HEK293 (cell line): Measurements from ENCODE around the gene SLC26A4.
A peak's percentile ranks its signal among the peaks of the same experiment; 100 is the strongest.

Experiments used
- CTCF ChIA-PET: fragments of 350-600 bp; formaldehyde crosslinking; extraction: SDS; loops from one replicate; lab custom pipeline; 2021; ENCODE audit warnings: antibody characterized with exemption; lab: Yijun Ruan, JAX
- POLR2A ChIA-PET: fragments of 300-600 bp; formaldehyde crosslinking; extraction: SDS; loops from one replicate; lab custom pipeline; 2020; ENCODE audit warnings: antibody characterized with exemption, inconsistent platforms; lab: Yijun Ruan, JAX
- H3K27ac ChIP-seq: fragments of 200-500 bp; sonication (Bioruptor generic); 2 replicates; pipeline ENCODE4 v1.5.1; 2014; ENCODE audit warnings: low read depth, low read length, control low read depth, inconsistent platforms; ENCODE audit errors: extremely low read depth
- H3K36me3 ChIP-seq, 2 experiments: fragments of 200-500 bp in 1 of 2; sonication (Bioruptor generic) in 1 of 2; 1 replicate in 1 of 2; 2 replicates in 1 of 2; pipeline ENCODE4 v1.5.1; 2014 to 2017; ENCODE audit warnings: inconsistent platforms in 2 of 2, low read length in 2 of 2; ENCODE audit not compliant: control insufficient read depth in 2 of 2, insufficient read depth in 1 of 2
- H3K4me1 ChIP-seq: fragments of 200-500 bp; sonication (Bioruptor generic); 2 replicates; pipeline ENCODE4 v1.5.1; 2014; ENCODE audit warnings: mild to moderate bottlenecking, low read length, inconsistent platforms; ENCODE audit not compliant: control insufficient read depth, insufficient read depth
- H3K4me3 ChIP-seq: 2 replicates; pipeline ENCODE4 v1.5.1; 2011; ENCODE audit warnings: low read depth, mild to moderate bottlenecking, control low read depth, low read length, moderate library complexity
- H3K9me3 ChIP-seq: fragments of 200-500 bp; sonication (Bioruptor generic); 2 replicates; pipeline ENCODE4 v1.5.1; 2014; ENCODE audit warnings: low read depth, low read length, inconsistent platforms; ENCODE audit not compliant: control insufficient read depth, insufficient read depth
- FEZF1 ChIP-seq: fragments of 450-650 bp; formaldehyde crosslinking; IDR thresholded peaks from 2 replicates; pipeline ENCODE4 v1.5.1; 2016; ENCODE audit warnings: missing biosample characterization, missing genetic modification characterization
- OSR2 ChIP-seq: fragments of 450-650 bp; formaldehyde crosslinking; IDR thresholded peaks from 2 replicates; pipeline ENCODE4 v1.5.1; 2016; ENCODE audit warnings: missing biosample characterization, missing genetic modification characterization
- PRDM6 ChIP-seq: fragments of 450-650 bp; formaldehyde crosslinking; IDR thresholded peaks from 2 replicates; pipeline ENCODE4 v1.5.1; 2017; ENCODE audit warnings: missing biosample characterization, missing genetic modification characterization
- SCRT1 ChIP-seq: fragments of 450-650 bp; formaldehyde crosslinking; IDR thresholded peaks from 2 replicates; pipeline ENCODE4 v1.5.1; 2016; ENCODE audit warnings: missing biosample characterization, missing genetic modification characterization, borderline replicate concordance
- SCRT2 ChIP-seq: fragments of 450-650 bp; formaldehyde crosslinking; IDR thresholded peaks from 2 replicates; pipeline ENCODE4 v1.5.1; 2016; ENCODE audit warnings: missing biosample characterization, missing genetic modification characterization
- SP7 ChIP-seq: fragments of 450-650 bp; formaldehyde crosslinking; IDR thresholded peaks from 2 replicates; pipeline ENCODE4 v1.5.1; 2016; ENCODE audit warnings: missing biosample characterization, missing genetic modification characterization
- ZBTB20 ChIP-seq: fragments of 450-650 bp; formaldehyde crosslinking; IDR thresholded peaks from 2 replicates; pipeline ENCODE4 v1.5.1; 2016; ENCODE audit warnings: missing biosample characterization, missing genetic modification characterization
- ZBTB44 ChIP-seq: fragments of 450-650 bp; IDR thresholded peaks from 2 replicates; pipeline ENCODE4 v1.5.1; 2018; ENCODE audit warnings: missing biosample characterization, mild to moderate bottlenecking, missing genetic modification characterization
- ZFP3 ChIP-seq: fragments of 450-650 bp; formaldehyde crosslinking; IDR thresholded peaks from 2 replicates; pipeline ENCODE4 v1.5.1; 2016; ENCODE audit warnings: low read depth, missing biosample characterization, missing genetic modification characterization
- ZNF24 ChIP-seq: fragments of 450-650 bp; formaldehyde crosslinking; IDR thresholded peaks from 2 replicates; pipeline ENCODE4 v1.5.1; 2016; ENCODE audit warnings: missing biosample characterization, missing genetic modification characterization
- ZNF366 ChIP-seq: fragments of 450-650 bp; formaldehyde crosslinking; conservative IDR thresholded peaks from 2 replicates; pipeline ENCODE4 v1.5.1; 2016; ENCODE audit warnings: missing biosample characterization, missing genetic modification characterization
- ZNF449 ChIP-seq: fragments of 450-650 bp; formaldehyde crosslinking; IDR thresholded peaks from 2 replicates; pipeline ENCODE4 v1.5.1; 2017; ENCODE audit warnings: missing biosample characterization, mild to moderate bottlenecking, missing genetic modification characterization, moderate library complexity
- ZNF513 ChIP-seq: fragments of 450-650 bp; IDR thresholded peaks from 2 replicates; pipeline ENCODE4 v1.5.1; 2018; ENCODE audit warnings: missing biosample characterization, missing genetic modification characterization
- ZNF558 ChIP-seq: fragments of 450-650 bp; formaldehyde crosslinking; IDR thresholded peaks from 2 replicates; pipeline ENCODE4 v1.5.1; 2016; ENCODE audit warnings: missing biosample characterization, missing genetic modification characterization
- ZNF580 ChIP-seq: fragments of 450-650 bp; formaldehyde crosslinking; IDR thresholded peaks from 2 replicates; pipeline ENCODE4 v1.5.1; 2016; ENCODE audit warnings: missing biosample characterization, missing genetic modification characterization
- ZNF629 ChIP-seq: fragments of 450-650 bp; formaldehyde crosslinking; IDR thresholded peaks from 2 replicates; pipeline ENCODE4 v1.5.1; 2017; ENCODE audit warnings: missing biosample characterization, missing genetic modification characterization
- ZNF704 ChIP-seq: fragments of 450-650 bp; formaldehyde crosslinking; IDR thresholded peaks from 2 replicates; pipeline ENCODE4 v1.5.1; 2016; ENCODE audit warnings: missing biosample characterization, missing genetic modification characterization
- ZNF843 ChIP-seq: fragments of 450-650 bp; formaldehyde crosslinking; IDR thresholded peaks from 2 replicates; pipeline ENCODE4 v1.5.1; 2016; ENCODE audit warnings: missing biosample characterization, missing genetic modification characterization
- TF ChIP-seq, protein P1 (sequence below): fragments of 450-650 bp; formaldehyde crosslinking; IDR thresholded peaks from 2 replicates; pipeline ENCODE4 v1.5.1; 2016; ENCODE audit warnings: missing biosample characterization, missing genetic modification characterization, borderline replicate concordance
- TF ChIP-seq, protein P2 (sequence below): fragments of 450-650 bp; formaldehyde crosslinking; IDR thresholded peaks from 2 replicates; pipeline ENCODE4 v1.5.1; 2016; ENCODE audit warnings: missing biosample characterization, missing genetic modification characterization

The SLC26A4 gene

GRCh38 chr7:107613948-107614347, 46.7 kb upstream of the SLC26A4 start:
- no peak for TF ChIP-seq ZBTB20
- TF ChIP-seq ZNF449 (tag by site-specific recombination): peak; percentile 95
- ChIA-PET CTCF (no interaction called here), POLR2A (no interaction called here)
- Histone ChIP-seq H3K9me3 (no peaks in the 10 kb centered on the region), H3K36me3 (peaks cover 3 to 6% of the 10 kb centered on the region in 2 experiments), H3K27ac (no peak overlapping the region), H3K4me3 (no peak overlapping the region), H3K4me1 (no peaks in the 10 kb centered on the region)

DNA sequence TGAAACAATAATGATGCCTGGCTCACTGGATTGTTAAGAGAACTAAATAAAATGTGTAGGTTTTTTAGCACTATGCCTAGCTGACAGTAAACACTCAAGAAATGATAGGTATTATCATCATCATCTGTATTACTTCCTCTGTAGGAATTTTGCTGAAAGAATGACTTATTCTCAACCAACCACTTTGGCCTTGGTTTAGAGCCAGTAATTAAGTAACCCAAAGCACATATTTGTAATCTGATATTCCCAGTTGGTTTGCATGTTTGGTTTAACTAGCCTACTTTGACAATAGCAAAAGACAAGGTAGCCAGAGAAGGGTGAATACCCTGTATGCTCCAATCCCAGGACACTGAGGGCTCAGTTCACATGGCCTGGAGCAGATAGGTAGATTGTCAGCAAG, 46.2 kb upstream of the SLC26A4 start:
- H3K4me3 ChIP-seq: no peak overlapping the region
- CTCF ChIA-PET: interaction anchor here (0.6 kb wide), 1 partner anchor 1440 kb away, joined by 4 read pairs; no protein-coding TSS in a partner anchor
- no peak overlapping the region for H3K27ac ChIP-seq
- H3K4me1 ChIP-seq: no peaks in the 10 kb centered on the region
- no peaks in the 10 kb centered on the region for H3K9me3 ChIP-seq
- POLR2A ChIA-PET: no interaction called here
- H3K36me3 ChIP-seq: peaks cover 3 to 6% of the 10 kb centered on the region in 2 experiments
- TF ChIP-seq ZNF704 (tag by site-specific recombination): no peak
- TF ChIP-seq ZBTB44 (tag by site-specific recombination): 0 out of 2 replicates have a peak, but pooled peaks have one; percentile 38
- TF ChIP-seq PRDM6: peak; percentile 79
- peak; percentile 88 for TF ChIP-seq OSR2 (tag by site-specific recombination)
- TF ChIP-seq, protein P1, sequence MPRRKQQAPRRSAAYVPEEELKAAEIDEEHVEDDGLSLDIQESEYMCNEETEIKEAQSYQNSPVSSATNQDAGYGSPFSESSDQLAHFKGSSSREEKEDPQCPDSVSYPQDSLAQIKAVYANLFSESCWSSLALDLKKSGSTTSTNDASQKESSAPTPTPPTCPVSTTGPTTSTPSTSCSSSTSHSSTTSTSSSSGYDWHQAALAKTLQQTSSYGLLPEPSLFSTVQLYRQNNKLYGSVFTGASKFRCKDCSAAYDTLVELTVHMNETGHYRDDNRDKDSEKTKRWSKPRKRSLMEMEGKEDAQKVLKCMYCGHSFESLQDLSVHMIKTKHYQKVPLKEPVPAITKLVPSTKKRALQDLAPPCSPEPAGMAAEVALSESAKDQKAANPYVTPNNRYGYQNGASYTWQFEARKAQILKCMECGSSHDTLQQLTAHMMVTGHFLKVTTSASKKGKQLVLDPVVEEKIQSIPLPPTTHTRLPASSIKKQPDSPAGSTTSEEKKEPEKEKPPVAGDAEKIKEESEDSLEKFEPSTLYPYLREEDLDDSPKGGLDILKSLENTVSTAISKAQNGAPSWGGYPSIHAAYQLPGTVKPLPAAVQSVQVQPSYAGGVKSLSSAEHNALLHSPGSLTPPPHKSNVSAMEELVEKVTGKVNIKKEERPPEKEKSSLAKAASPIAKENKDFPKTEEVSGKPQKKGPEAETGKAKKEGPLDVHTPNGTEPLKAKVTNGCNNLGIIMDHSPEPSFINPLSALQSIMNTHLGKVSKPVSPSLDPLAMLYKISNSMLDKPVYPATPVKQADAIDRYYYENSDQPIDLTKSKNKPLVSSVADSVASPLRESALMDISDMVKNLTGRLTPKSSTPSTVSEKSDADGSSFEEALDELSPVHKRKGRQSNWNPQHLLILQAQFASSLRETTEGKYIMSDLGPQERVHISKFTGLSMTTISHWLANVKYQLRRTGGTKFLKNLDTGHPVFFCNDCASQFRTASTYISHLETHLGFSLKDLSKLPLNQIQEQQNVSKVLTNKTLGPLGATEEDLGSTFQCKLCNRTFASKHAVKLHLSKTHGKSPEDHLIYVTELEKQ (tag by site-specific recombination): peak; percentile 28; the same call in 1 of the 2 replicates
- TF ChIP-seq FEZF1 (tag by site-specific recombination): peak; percentile 28; the same call in 1 of the 2 replicates
- no peak for TF ChIP-seq SCRT1 (tag by site-specific recombination)
- TF ChIP-seq, protein P2, sequence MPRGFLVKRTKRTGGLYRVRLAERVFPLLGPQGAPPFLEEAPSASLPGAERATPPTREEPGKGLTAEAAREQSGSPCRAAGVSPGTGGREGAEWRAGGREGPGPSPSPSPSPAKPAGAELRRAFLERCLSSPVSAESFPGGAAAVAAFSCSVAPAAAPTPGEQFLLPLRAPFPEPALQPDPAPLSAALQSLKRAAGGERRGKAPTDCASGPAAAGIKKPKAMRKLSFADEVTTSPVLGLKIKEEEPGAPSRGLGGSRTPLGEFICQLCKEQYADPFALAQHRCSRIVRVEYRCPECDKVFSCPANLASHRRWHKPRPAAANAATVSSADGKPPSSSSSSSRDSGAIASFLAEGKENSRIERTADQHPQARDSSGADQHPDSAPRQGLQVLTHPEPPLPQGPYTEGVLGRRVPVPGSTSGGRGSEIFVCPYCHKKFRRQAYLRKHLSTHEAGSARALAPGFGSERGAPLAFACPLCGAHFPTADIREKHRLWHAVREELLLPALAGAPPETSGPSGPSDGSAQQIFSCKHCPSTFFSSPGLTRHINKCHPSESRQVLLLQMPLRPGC (tag by site-specific recombination): 0 out of 2 replicates have a peak, but pooled peaks have one; percentile 53
- TF ChIP-seq SCRT2 (tag by site-specific recombination): no peak
- 0 out of 2 replicates have a peak, but pooled peaks have one; percentile 44 for TF ChIP-seq ZNF843 (tag by site-specific recombination)
- peak; percentile 97 for TF ChIP-seq SP7 (tag by site-specific recombination)
- peak; percentile 62 for TF ChIP-seq ZNF513
- TF ChIP-seq ZNF629 (tag by site-specific recombination): peak; percentile 42; the same call in 1 of the 2 replicates
- TF ChIP-seq ZFP3: no peak
- TF ChIP-seq ZNF366: peak; percentile 60
- TF ChIP-seq ZNF558 (tag by site-specific recombination): 0 out of 2 replicates have a peak, but pooled peaks have one; percentile 34
- peak; percentile 45; the same call in 1 of the 2 replicates for TF ChIP-seq ZNF24
- TF ChIP-seq ZNF580 (tag by site-specific recombination): 0 out of 2 replicates have a peak, but pooled peaks have one; percentile 23
